GM12801 (cell line): ENCODE results near the gene ACP3.

Source experiments
- TF ChIP-seq, protein P1 (sequence below): IDR thresholded peaks from one replicate; pipeline ENCODE4 v1.5.1; 2011; ENCODE audit warnings: control low read depth; ENCODE audit not compliant: insufficient read length; ENCODE audit errors: extremely low read depth

The ACP3 gene

DNA sequence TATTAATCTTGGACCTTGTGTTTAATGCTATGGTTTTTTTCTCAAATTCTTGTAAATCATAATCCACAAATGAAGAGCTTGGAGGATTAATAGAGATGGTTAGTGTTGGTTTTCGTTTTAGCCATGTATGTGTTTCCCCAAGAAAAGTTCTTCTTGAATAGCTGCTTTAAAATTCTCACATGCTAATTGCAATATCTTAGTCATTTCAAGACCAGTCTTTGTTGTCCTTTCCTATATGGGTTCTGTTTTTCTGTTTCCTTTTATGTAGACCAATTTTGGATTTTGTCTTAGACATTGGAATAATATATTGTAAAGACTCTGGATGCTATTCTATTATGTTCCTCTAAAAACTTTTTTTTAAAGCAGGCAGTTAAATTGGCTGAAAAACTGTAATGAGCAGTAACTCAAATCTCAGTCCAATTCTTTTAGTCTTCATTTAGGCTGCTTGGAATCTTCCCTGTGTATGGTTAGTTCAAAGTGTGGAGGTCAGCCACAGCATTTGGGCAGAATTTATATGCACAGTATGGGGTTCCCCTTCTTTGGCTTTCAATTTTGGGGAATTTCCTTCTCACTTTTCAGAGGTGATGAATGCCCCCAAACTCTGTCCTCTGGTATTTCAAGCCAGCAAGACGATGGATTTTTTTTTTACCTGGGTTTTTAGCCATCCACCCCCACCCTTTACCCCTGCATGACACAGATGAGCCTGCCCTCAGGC is 61.0 kb downstream of the ACP3 start:
- TF ChIP-seq, protein P1, sequence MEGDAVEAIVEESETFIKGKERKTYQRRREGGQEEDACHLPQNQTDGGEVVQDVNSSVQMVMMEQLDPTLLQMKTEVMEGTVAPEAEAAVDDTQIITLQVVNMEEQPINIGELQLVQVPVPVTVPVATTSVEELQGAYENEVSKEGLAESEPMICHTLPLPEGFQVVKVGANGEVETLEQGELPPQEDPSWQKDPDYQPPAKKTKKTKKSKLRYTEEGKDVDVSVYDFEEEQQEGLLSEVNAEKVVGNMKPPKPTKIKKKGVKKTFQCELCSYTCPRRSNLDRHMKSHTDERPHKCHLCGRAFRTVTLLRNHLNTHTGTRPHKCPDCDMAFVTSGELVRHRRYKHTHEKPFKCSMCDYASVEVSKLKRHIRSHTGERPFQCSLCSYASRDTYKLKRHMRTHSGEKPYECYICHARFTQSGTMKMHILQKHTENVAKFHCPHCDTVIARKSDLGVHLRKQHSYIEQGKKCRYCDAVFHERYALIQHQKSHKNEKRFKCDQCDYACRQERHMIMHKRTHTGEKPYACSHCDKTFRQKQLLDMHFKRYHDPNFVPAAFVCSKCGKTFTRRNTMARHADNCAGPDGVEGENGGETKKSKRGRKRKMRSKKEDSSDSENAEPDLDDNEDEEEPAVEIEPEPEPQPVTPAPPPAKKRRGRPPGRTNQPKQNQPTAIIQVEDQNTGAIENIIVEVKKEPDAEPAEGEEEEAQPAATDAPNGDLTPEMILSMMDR, result no peak

DNA sequence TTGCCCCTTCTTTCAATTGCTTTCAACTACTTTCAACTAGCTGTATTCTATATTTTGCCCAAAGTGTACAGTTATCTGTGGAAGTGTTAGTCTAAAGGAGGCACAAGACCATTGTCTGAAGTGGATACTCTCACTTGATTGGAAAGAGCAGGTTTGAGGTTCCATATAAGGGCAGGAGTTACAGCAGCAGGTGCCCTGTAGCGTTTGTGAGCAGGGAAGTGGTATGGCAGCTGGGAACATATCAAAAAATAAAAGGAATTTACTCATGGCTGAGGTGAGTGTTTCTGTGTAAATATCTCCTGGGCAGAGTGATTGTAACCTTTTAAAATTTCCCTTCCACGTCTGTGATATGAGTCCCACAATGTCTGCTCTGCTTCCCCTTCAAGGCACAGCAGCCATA is 61.6 kb downstream of the ACP3 start:
- TF ChIP-seq, protein P1, result no peak

DNA sequence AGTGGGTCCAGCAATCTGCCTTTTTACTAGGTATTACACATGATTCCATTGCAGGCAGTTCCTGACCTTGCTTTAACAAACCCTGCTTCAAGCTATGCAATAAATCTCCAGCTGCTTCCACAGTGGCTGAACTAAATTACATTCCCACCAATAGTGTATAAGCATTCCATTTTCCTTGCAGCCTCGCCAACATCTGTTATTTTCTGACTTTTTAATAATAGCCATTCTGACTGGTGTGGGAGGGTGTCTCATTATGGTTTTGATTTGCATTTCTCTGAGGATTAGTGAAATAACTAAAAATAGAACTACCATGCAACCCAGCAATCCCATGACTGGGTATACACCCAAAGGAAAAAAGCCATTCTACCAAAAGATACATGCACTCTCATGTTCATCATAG is 63.7 kb downstream of the ACP3 start:
- TF ChIP-seq, protein P1, result no peak

DNA sequence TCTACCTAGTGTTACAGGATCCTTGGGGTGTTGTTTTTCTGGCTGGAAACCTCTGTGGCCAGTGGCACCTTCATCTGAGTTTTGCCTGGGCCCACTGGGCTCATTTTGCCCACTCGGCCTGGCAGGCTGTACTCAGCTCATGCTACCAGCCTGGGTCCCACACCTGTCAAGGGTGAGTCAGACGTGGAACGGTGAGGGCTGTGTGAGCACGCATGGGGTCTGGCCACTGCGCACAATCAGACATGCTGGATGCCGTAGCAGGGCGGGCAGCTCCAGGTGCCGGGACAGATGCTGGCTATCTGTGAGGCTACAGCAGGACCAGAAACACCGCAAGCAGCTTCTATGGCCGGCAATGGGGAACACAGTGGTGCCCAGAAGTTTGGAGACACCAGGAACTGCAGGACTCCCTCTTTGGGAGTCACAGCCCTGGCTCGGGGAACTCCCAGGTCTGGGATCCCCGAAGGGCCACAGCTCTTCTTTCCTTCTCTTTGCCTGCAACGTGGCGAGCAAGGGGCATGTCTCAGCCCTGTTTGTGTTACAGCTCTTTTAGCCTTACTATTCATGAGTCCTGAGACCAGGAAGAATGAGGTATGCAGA is 64.2 kb downstream of the ACP3 start:
- TF ChIP-seq, protein P1, result no peak

DNA sequence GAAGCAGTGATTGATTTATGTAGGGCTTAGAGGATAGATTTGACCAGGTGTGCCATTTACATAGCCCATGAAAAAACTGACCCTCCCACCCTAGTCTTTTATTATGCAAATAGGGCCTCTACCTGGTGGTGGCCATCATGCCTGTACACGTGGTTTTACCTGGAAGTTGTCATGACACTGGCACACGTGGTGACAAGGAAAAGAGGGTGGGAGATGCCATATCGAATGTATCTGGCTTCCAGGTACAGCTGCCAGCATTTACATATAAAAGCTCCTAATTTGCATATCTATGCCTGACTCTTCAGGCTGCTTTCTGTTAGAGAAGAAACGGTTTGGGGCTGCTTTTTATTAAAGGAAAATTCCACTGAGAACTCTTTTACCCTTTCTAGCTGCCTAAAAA is 65.1 kb downstream of the ACP3 start:
- TF ChIP-seq, protein P1, result no peak

DNA sequence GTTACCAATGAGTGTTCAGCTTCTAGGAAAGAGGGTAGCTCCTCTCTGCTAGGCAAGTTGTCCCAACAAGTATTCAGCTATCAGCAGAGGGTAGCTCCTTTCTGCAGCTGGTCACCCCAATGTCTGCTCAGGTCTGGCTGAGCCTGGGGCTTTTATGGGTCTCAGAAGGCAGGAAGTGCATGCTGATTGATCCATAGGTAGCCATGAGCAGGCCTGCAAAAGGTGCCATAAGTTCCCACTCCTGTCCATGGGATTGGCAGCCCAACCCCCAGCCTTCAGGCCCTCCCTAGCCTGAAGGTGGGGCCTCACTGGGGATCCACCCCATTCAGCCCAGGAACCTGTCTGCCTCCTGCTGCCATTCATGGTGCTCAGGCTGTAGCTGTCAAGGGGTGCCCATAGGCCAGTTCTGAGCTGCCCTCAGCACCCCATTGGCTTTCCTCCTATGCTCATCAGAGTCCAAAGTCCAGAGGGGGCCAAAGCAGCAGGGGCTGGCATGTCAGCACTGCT is 65.5 kb downstream of the ACP3 start:
- TF ChIP-seq, protein P1, result no peak

DNA sequence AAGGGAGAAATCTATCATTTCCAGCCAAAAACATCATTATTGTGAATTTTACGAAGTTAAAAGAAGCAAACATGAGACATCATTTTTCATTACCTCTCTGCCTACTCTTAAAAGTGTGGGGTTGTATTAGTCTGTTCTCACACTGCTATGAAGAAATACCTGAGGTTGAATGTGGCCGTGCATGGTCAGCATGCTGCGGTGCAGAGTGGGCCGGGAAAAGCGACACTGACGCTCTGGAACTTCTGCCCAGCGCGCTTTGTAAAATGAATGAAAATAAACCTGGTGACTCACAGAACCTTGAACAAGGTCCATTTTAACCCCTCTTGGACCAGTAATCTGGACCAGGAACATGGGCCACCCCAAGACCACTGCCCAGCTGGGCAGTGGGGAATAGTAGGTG is 69.1 kb downstream of the ACP3 start:
- TF ChIP-seq, protein P1, result no peak
